Endothelial cell of umbilical vein (primary cell): Measurements from ENCODE around the gene MMP19. TPM values are rescaled to one million over a fixed set of nuclear protein-coding genes. Genes with fewer than 3 reads are reported as not detected.

Source experiments
- BruUV-seq: library from RNA; stranded (reverse); fragments of 400-500 nt; replicated peaks from 2 replicates; lab custom pipeline; 2021; lab: Mats Ljungman, UMichigan
- CTCF ChIA-PET: fragments of 300-600, 350-600 bp; sonication (Branson Sonifier 250); formaldehyde crosslinking; loops from one replicate; lab custom pipeline; 2021; ENCODE audit warnings: antibody characterized with exemption, inconsistent platforms; lab: Charles Lee
- POLR2A ChIA-PET: fragments of 300-600, 350-600 bp; sonication (Branson Sonifier 250); formaldehyde crosslinking; loops from one replicate; lab custom pipeline; 2021; ENCODE audit warnings: antibody characterized with exemption, inconsistent platforms; lab: Charles Lee
- DNase-seq: peaks from one replicate; pipeline ENCODE4 v3.0.0-alpha.2; 2011; ENCODE audit warnings: low read depth, low spot score
- FAIRE-seq: peaks from 2 replicates; lab custom pipeline; 2011; peaks lifted over from hg19 to GRCh38; lab: Jason Lieb, UNC
- H2AFZ ChIP-seq: 2 replicates; pipeline ENCODE4 v1.6.0; 2012; ENCODE audit warnings: low read depth, low read length, control low read depth, inconsistent platforms
- H3K27ac ChIP-seq: 2 replicates; pipeline ENCODE4 v1.5.1; 2011; ENCODE audit warnings: low read depth, mild to moderate bottlenecking, control low read depth, low read length, moderate library complexity; ENCODE audit not compliant: insufficient read depth
- H3K27me3 ChIP-seq, 2 experiments: 2 replicates each; pipeline versions ENCODE4 v1.6.0 to v1.6.1; 2011; ENCODE audit warnings: low read length in 2 of 2, mixed read lengths in 1 of 2; ENCODE audit not compliant: control insufficient read depth in 2 of 2, insufficient read depth in 2 of 2
- H3K36me3 ChIP-seq, 2 experiments: 2 replicates in 1 of 2; 3 replicates in 1 of 2; pipeline ENCODE4 v1.5.1; 2011; ENCODE audit warnings: low read length in 2 of 2, mild to moderate bottlenecking in 1 of 2, moderate library complexity in 1 of 2; ENCODE audit not compliant: control insufficient read depth in 2 of 2, insufficient read depth in 2 of 2; ENCODE audit errors: extremely low read depth in 1 of 2
- H3K4me1 ChIP-seq: 3 replicates; pipeline ENCODE4 v1.5.1; 2011; ENCODE audit warnings: mild to moderate bottlenecking, low read length; ENCODE audit not compliant: control insufficient read depth, insufficient read depth; ENCODE audit errors: extremely low read depth
- H3K4me2 ChIP-seq: 2 replicates; pipeline ENCODE4 v1.6.1; 2011; ENCODE audit warnings: low read length, control low read depth, mixed read lengths; ENCODE audit not compliant: insufficient read depth
- H3K4me3 ChIP-seq, 3 experiments: fragments of 200-600 bp in 1 of 3; sonication (generic), shearing (Covaris generic) in 1 of 3; replicated peaks in 1 of 3; 2 replicates each; pipeline ENCODE4 v1.5.1; 2011 to 2016; ENCODE audit warnings: control low read depth in 3 of 3, low read length in 3 of 3, mild to moderate bottlenecking in 2 of 3, inconsistent platforms in 1 of 3, low read depth in 1 of 3, moderate library complexity in 1 of 3; ENCODE audit not compliant: insufficient read depth in 1 of 3
- H3K79me2 ChIP-seq: 2 replicates; pipeline ENCODE4 v1.6.0; 2012; ENCODE audit warnings: low read length, inconsistent platforms; ENCODE audit not compliant: control insufficient read depth, insufficient read depth
- H3K9ac ChIP-seq: replicated peaks from 2 replicates; pipeline ENCODE3; 2011; ENCODE audit warnings: low read length, control low read depth; ENCODE audit not compliant: insufficient read depth; ENCODE audit errors: extremely low read depth
- H3K9me1 ChIP-seq: replicated peaks from 3 replicates; pipeline ENCODE4 v1.6.0; 2011; ENCODE audit warnings: mild to moderate bottlenecking, low read length; ENCODE audit not compliant: control insufficient read depth, insufficient read depth; ENCODE audit errors: extremely low read depth
- H3K9me3 ChIP-seq: replicated peaks from 2 replicates; pipeline ENCODE4 v1.5.1; 2012; ENCODE audit warnings: low read length, inconsistent platforms; ENCODE audit not compliant: control insufficient read depth, insufficient read depth
- H4K20me1 ChIP-seq: replicated peaks from 2 replicates; pipeline ENCODE3; 2011; ENCODE audit warnings: mild to moderate bottlenecking, low read length; ENCODE audit not compliant: control insufficient read depth, insufficient read depth; ENCODE audit errors: extremely low read depth
- EZH2 ChIP-seq: IDR thresholded peaks from 2 replicates; pipeline ENCODE4 v1.6.1; 2012; ENCODE audit warnings: borderline replicate concordance, low read depth, mild to moderate bottlenecking, moderate library complexity, low read length, inconsistent platforms; ENCODE audit not compliant: severe bottlenecking
- FOS ChIP-seq: IDR thresholded peaks from 2 replicates; pipeline ENCODE4 v1.6.1; 2011; ENCODE audit warnings: mild to moderate bottlenecking, low read length, moderate library complexity, borderline replicate concordance; ENCODE audit not compliant: insufficient read depth
- GATA2 ChIP-seq: IDR thresholded peaks from 2 replicates; pipeline ENCODE4 v1.7.0; 2011; ENCODE audit warnings: low read depth, mild to moderate bottlenecking, moderate library complexity, mixed read lengths, low read length; ENCODE audit not compliant: insufficient read length, insufficient read depth
- JUN ChIP-seq: IDR thresholded peaks from 2 replicates; pipeline ENCODE4 v1.6.1; 2011; ENCODE audit warnings: borderline replicate concordance, low read depth; ENCODE audit not compliant: insufficient read length, insufficient read depth
- MYC ChIP-seq: IDR thresholded peaks from one replicate; pipeline ENCODE4 v1.6.1; 2011; ENCODE audit warnings: mild to moderate bottlenecking, low read depth, low read length
- POLR2A ChIP-seq: IDR thresholded peaks from 2 replicates; pipeline ENCODE4 v1.6.1; 2012; ENCODE audit warnings: low read depth, mild to moderate bottlenecking, control low read depth, low read length
- POLR2AphosphoS5 ChIP-seq: IDR thresholded peaks from 2 replicates; pipeline ENCODE4 v1.6.1; 2012; ENCODE audit warnings: low read depth, mild to moderate bottlenecking, control low read depth, low read length, moderate library complexity; ENCODE audit not compliant: insufficient read depth
- dilution Hi-C: fragments of 300-500 bp; cut with MboI; formaldehyde crosslinking; loops from one replicate; pipeline ENCODE4 v1.15.0; 2019; ENCODE audit warnings: low sequenced_read_pairs; ENCODE audit not compliant: extremely low pct_ligation_motif_present
- intact Hi-C: fragments of 100-400 bp; cut with micrococcal nuclease; formaldehyde crosslinking; loops from one replicate; pipeline ENCODE4 v1.10.0; 2022
- polyA plus RNA-seq, 4 experiments: library from polyadenylated mRNA; depleted of rRNA in 3 of 4; stranded (reverse) in 3 of 4; unstranded in 1 of 4; fragments of >200 nt; gene quantifications; 2 replicates each; pipeline versions ENCODE4 v1.2.1 to v1.2.3, GENCODE V29; 2011 to 2012; ENCODE audit warnings: missing spikeins in 1 of 4
- total RNA-seq: library from RNA; stranded (reverse); gene quantifications from 2 replicates; pipeline ENCODE4 v1.2.3, GENCODE V29; 2021
- TF ChIP-seq, protein P1 (sequence below), 2 donors: IDR thresholded peaks; 1 replicate in 1 of 2; 2 replicates in 1 of 2; pipeline ENCODE4 v1.5.1; 2011; ENCODE audit warnings: low read length in 2 of 2, mild to moderate bottlenecking in 2 of 2, moderate library complexity in 2 of 2, control low read depth in 1 of 2, inconsistent platforms in 1 of 2, low read depth in 1 of 2; ENCODE audit not compliant: insufficient read depth in 1 of 2; ENCODE audit errors: extremely low read depth in 1 of 2
- TF ChIP-seq, protein P2 (sequence below): IDR thresholded peaks from 2 replicates; pipeline ENCODE4 v1.6.1; 2011; ENCODE audit not compliant: insufficient read depth, insufficient read length

The MMP19 gene
- total and polyA plus RNA-seq, 2 donors (not counting 3 experiments of a cell fraction or from before 2014, with no cell fraction given), result 0.31 to 1.6 TPM

DNA sequence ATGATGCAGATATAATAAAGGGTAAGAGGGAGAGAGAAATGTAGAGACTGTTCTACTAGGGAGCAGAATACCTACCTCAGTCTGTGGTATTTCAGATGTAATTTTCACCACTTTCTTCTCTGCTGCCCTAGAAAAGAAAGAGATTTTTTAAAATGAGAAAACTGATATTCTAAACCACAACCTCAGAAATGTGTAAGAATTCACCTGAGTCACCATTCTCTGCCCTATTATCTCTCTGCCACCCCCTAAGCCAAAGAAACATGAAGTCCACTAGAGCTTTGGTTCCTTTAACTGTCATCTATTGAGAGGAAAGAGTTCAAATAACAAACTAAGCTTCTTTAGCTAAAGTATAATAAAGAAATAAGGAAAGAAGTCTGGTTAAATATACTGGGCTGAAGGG is 46.8 kb downstream of the MMP19 start:
- no peak overlapping the region for H3K4me2 ChIP-seq
- H3K9me1 ChIP-seq, result no peaks in the 10 kb centered on the region
- H2AFZ ChIP-seq, result no peak overlapping the region
- H3K9ac ChIP-seq, result no peak overlapping the region
- dilution Hi-C loops, result no loop called here
- no peaks in the 10 kb centered on the region for H3K27me3 ChIP-seq
- H3K36me3 ChIP-seq, result peaks cover 14 to 16% of the 10 kb centered on the region in 2 experiments
- intact Hi-C loops, result no loop called here
- H3K9me3 ChIP-seq, result no peaks in the 10 kb centered on the region
- TF ChIP-seq POLR2A (no peak), JUN (no peak)
- H4K20me1 ChIP-seq, result no peaks in the 10 kb centered on the region
- H3K4me1 ChIP-seq, result no peaks in the 10 kb centered on the region
- no peak overlapping the region for H3K4me3 ChIP-seq
- no TSS peak for BruUV-seq
- FAIRE-seq (no peak), DNase-seq (no peak)
- ChIA-PET CTCF (interaction anchor here (2.4 to 4.3 kb wide), 2 partner anchors 16 to 57 kb away, joined by 7 to 56 read pairs; no protein-coding TSS in a partner anchor), POLR2A (no interaction called here)
- no peak overlapping the region for H3K27ac ChIP-seq
- H3K79me2 ChIP-seq, result peaks cover 13% of the 10 kb centered on the region

DNA sequence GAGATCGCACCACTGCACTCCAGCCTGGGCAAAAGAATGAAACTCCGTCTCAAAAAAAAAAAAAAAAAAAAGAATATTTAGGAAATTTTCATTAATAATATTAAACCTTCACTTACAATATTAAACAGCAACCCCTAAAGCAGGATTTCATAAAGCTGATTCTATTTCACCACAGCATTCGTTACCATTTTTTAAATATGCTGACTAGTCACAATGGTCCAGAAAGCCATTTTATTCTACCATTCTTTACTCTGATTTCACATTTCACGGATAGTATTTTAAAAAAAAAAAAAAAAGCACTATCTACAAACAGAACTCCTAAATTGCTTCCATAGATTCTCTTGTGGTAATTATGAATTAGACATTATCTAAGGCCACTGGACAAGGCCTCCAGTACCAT is 52.8 kb downstream of the MMP19 start:
- Histone ChIP-seq H3K9ac (no peak overlapping the region), H3K9me1 (no peaks in the 10 kb centered on the region), H3K79me2 (no peaks in the 10 kb centered on the region), H4K20me1 (no peaks in the 10 kb centered on the region), H2AFZ (no peak overlapping the region), H3K9me3 (no peaks in the 10 kb centered on the region), H3K36me3 (peaks cover 19 to 23% of the 10 kb centered on the region in 2 experiments), H3K4me2 (no peak overlapping the region), H3K27me3 (no peaks in the 10 kb centered on the region), H3K4me1 (no peaks in the 10 kb centered on the region), H3K27ac (no peak overlapping the region), H3K4me3 (no peak overlapping the region)
- intact Hi-C loops, result no loop called here
- dilution Hi-C loops, result no loop called here
- TF ChIP-seq POLR2AphosphoS5 (no peak), FOS (no peak), POLR2A (no peak), GATA2 (no peak), JUN (no peak), MYC (no peak), EZH2 (no peak)
- TF ChIP-seq, protein P1, sequence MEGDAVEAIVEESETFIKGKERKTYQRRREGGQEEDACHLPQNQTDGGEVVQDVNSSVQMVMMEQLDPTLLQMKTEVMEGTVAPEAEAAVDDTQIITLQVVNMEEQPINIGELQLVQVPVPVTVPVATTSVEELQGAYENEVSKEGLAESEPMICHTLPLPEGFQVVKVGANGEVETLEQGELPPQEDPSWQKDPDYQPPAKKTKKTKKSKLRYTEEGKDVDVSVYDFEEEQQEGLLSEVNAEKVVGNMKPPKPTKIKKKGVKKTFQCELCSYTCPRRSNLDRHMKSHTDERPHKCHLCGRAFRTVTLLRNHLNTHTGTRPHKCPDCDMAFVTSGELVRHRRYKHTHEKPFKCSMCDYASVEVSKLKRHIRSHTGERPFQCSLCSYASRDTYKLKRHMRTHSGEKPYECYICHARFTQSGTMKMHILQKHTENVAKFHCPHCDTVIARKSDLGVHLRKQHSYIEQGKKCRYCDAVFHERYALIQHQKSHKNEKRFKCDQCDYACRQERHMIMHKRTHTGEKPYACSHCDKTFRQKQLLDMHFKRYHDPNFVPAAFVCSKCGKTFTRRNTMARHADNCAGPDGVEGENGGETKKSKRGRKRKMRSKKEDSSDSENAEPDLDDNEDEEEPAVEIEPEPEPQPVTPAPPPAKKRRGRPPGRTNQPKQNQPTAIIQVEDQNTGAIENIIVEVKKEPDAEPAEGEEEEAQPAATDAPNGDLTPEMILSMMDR (IDR thresholded peaks at IDR 0.05; ENCODE audit: extremely low read depth in 1 of 2, insufficient read depth in 1 of 2, low read depth in 1 of 2, low read length in 2 of 2), result no peak
- TF ChIP-seq, protein P2, sequence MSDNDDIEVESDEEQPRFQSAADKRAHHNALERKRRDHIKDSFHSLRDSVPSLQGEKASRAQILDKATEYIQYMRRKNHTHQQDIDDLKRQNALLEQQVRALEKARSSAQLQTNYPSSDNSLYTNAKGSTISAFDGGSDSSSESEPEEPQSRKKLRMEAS, result no peak
- DNase-seq (no peak), FAIRE-seq (no peak)
- no TSS peak for BruUV-seq
- POLR2A ChIA-PET, result no interaction called here
- CTCF ChIA-PET, result interaction anchor here (1.6 kb wide), 1 partner anchor 8 kb away, joined by 4 read pairs; no protein-coding TSS in a partner anchor
